ENCODE results near the gene CTBP1.

The CTBP1 gene

DNA sequence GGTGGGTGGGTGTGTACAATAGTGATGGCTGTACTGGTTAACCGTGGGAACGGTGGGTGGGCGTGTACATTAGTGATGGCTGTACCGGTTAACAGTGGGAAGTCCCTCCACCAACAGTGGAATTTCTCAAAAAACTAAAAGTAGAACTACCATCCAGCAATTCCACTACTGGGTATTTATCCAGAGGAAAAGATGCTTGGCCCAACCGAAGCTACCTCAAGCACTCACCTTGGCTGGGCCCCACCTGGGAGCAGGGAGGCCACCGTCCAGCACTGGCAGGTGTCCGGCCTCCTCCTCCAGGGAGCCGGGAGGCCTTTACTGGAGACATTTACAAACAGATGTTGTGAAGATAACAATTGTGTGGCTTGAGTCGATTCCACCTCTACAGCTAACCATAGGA lies 34.8 kb upstream of the CTBP1 start:
- no peak for DNase-seq (ENCODE audit: low spot score)

DNA sequence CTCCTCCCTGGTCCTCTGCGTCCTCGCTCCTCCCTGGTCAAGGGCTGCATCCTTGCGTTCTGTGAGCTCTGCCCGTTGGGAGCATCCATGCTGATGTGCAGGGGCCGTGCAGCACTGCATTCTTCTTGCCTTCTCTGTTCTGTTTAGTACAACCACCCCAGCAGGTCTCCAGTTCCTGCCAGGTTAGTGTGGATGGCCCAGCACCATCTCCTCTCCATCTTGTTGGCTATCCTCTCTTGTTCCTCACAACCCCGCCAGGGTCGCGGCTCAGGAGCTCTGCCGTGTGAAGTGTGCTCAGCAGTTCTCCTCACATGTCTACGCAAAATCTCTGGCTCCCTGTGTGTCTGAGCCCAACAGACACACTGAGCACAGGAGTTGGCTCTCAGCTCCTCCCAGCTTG lies 30.3 kb upstream of the CTBP1 start:
- DNase-seq (ENCODE audit: low spot score), result no peak

DNA sequence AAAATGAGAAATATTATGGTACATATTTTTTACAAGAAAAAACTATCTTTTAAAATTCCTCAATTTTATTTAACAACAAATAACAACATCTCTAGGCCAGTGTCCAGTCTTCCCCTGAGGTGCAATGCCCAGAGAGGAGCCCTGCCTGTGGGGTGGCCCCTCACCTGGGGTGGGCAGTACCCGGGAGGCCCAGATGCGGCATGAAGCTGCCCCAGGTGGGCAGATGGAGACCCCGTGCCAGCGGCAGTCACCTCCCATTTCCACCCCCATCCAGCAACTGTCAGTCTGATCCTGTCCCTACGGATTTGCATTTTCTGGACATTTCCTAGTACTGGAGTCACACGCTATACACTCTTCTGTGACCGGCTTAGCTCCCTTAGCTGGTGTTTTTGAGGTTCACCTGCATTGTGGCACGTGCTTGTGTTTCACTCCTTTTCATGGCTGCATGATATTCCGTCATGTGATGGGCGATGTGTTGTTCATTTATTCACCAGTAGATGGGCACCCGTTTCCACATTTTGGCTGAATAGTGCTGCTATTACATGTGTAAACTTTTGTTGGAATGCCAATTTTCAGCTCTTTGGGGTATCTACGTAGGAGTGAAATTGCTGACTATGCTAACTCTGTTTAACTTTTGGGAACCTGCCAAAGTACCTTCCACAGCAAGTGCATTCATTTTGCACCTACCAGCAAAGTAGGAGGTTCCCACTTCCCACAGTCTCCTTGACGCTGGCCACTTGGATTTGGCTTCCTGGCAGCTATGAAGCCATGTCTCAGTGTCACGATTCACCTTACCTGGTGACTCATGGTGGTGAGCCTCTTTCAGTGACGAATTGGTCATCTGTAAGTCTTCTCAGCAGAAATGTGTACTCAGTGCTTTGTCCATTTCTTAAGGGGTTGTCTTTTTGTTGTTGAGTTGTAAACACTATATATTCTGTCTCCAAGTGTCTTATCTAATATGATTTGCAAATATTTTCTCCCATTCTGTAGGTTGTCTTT lies 29.0 kb upstream of the CTBP1 start:
- no peak for DNase-seq (ENCODE audit: low spot score)

DNA sequence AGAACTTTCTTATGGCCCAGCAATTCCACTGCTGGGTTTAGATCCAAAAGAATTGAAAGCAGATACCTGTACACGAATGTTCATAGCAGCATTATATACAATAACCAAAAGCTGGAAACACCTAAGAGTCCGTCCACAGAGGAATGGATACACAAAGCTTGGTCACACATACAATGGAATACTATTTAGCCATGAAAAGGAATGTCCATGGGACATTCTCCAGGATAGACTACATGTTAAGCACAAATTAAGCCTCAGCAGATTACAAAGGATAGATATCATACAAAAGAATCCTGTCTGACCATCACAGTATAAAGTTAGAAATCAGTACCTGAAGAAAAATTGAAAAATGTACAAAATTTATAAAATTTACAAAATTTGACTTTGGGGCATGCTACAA lies 28.1 kb upstream of the CTBP1 start:
- no peak for DNase-seq (ENCODE audit: low spot score)

DNA sequence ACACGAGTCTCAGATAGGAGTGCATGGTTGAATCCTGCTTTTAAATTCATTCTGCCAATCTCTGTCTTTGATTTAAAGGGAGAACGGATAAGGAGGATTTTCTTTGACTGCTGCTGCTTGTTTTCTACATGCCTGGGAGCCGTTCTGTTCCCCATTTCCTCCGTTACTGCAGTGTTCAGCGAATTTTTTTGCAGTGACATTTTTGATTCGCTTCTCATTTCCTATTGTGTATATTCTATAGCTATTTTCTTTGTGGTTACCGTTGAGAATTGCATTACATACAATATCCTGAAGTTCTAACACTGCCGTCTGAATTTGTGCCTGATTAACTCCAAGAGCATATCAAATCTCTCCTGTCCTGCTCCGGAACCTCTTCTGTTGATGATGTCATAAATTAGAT lies 25.9 kb upstream of the CTBP1 start:
- no peak for DNase-seq (ENCODE audit: low spot score)

DNA sequence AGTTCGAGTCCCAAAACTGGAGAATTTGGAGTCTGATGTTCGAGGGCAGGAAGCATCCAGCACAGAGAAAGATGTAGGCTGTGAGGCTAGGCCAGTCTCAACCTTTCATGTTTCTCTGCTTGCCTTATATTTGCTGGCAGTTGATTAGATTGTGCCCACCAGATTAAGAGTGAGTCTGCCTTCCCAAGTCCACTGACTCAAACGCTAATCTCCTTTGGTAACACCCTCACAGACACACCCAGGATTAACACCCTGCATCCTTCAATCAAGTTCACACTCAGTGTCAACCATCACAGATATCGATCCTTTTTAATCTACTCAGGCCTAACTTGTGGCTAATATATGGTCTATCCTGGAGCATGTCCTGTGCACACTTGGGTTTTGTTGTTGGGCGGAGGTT lies 22.8 kb upstream of the CTBP1 start:
- no peak for DNase-seq (ENCODE audit: low spot score)

DNA sequence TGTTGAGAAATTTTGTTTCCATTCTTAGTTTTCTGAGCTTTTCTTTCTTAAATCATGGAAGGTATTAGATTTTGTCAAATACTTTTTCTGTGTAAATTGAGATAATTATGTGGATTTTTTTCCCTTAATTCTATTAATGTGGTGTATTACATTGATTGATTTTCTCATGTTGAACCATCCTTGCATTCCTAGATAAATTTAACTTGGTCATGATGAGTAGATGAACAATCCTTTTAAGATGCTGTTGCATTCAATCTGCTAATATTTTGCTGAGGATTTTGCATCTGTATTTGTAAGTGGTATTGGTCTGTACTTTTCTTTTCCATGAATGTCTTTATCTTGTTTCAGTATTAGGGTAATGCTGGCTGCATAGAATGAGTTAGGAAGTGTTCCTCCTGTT lies 20.3 kb upstream of the CTBP1 start:
- no peak for DNase-seq (ENCODE audit: low spot score)

DNA sequence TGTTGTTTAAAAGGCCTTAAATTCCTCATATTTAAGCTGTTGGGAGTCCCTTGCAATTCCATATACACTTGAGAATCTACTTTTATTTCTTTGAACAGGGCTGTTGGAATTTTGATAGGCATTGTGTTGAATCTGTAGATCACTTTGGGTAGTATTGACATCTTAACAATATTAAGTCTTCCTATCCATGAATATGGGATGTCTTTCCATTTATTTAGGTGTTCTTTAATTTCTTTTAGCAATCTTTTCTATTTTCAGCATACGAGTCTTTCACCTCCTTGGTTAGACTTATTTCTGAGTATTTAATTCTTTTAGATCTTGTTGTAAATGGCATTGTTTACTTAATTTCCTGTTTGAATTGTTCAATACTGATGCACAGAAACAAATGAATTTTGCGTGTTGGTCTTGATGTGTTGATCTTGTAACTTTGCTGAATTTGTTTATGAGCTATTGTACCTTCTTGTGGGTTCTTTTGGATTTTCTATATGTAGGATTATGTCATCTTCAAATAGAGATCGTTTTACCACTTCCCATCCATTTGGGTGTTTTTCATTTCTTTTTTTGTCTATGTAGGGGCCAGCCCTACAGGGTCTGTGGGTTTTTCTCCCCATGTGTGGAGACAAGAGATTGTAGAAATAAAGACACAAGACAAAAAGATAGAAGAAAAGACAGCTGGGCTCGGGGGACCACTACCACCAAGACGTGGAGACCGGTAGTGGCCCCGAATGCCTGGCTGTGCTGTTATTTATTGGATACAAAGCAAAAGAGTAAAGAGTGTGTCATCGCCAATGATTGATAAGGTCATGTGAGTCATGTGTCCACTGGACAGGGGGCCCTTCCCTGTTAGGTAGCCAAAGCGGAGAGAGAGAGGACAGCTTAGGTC lies 18.2 kb upstream of the CTBP1 start:
- DNase-seq (ENCODE audit: low spot score), result no peak

DNA sequence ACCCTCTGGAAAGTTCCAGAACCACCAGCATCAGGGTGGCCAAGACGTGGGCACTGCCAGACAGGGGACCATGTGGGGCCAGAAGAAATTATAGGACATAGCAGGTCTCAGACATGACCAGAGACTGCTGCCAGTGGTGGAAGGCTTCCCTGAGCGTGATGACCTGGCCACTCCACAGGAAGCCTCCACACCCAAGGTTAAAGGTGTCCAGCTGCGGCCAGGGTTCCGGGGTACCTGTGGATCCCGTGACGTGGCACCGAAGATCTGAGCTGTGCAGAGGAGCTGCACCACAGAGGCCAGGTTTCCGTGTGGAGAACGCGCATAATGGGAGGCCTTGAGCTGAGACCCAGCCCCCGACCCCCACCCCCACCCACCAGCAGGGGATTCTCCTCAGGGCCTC lies 16.4 kb upstream of the CTBP1 start:
- DNase-seq (ENCODE audit: low spot score), result no peak

DNA sequence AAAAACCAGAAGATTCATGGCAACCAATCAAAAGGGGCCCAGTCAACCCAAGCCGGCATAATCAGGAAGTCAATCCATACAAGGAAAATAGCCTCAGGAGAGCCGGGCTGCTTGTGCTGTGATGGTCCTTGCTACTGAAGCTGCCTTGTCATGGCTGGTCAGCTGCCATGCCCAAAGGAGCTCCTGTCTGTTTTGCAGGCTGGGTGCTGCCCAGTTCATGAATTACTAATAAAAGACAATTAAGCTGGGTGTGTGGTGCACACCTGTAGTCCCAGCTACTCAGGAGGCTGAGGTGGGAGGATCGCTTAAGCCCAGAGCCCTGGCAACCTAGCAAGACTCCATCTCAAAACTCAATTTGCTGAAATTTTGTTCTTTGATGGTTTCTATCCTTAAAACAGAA lies 16.0 kb upstream of the CTBP1 start:
- no peak for DNase-seq (ENCODE audit: low spot score)

DNA sequence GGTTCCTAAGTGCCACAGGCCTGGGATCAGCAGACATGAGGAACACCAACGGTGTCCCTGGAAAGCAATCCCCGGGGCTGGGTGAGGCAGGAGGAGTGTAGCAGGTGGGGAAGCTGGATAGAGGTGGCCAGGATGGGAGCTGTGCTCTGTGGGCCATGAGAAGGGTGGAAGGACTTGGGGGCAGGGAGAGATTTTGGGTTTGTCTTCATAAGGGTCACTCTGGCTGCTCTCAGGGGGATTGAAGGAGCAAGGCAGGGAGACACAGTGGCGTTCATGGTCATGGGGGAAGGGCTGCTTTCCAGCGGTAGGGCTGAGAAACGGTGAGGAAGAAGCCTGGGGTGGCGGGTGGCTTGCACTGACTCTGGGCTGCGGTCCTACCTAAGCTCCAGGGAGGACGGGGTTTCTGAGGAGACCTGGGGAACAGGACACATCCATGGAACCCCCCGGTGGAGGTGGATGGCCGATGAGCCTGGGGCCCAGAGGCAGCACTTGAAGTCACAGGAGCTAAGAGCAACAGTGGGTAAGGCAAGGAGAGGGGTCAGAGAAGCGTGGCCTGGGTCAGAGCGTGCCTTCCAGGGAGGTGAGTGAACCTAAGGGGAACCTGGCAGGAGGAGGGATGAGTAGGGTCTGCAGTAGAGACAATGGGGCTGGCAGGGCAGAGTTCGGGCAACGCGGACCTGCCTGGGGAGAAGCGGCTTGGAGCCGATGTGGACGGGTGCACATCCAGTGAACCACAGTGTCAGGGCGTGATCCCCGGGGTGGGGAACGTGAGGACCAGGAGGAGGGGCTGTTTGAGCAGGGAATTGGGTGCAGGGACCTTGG lies 12.4 kb upstream of the CTBP1 start:
- DNase-seq (ENCODE audit: low spot score), result no peak

DNA sequence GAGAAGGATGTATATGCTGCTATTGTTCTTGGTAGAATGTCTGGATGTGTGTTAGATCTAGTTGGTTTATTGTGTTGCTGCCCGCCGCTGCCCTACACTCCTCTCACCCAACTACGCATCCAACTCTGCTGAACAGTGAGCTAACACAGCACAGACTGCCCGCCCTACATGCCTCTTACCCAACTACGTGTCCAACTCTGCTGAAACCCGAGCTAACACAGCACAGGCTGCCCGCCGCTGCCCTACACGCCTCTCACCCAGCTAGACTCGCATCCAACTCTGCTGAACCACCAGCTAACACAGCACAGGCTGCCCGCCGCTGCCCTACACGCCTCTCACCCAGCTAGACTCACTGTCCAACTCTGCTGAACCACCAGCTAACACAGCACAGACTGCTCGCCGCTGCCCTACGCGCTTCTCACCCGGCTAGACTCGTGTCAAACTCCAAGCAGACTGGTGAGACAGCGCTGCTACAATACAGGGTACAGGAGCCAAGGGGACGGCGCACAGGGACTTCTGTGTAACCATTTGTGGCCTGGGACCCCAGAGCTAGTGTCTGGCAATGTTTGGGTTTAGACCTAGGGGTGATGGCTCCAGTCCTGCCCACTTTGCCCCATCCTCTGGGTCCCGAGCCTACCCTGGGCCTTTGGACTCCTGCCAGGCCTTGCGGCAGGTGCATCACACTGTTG lies 11.6 kb upstream of the CTBP1 start:
- DNase-seq (ENCODE audit: low spot score), result no peak

DNA sequence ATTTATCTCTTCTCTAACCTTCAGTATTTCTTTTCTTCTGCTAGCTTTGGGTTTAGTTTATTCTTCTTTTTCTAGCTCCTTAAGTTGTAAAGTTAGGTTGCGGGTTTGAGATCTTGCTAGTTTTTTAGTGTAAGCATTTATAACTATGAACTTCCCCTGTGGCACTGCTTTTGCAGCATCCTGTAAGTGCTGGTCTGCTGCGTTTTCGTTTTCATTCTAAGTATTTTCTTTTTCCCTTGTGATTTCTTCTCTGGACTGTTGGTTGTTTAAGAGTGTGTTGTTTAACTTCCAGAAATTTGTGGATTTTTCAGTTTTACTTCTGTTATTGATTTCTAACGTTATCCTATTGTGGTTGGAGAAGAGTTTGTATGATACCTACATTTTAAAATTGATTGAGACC lies 11.0 kb upstream of the CTBP1 start:
- DNase-seq (ENCODE audit: low spot score), result no peak

DNA sequence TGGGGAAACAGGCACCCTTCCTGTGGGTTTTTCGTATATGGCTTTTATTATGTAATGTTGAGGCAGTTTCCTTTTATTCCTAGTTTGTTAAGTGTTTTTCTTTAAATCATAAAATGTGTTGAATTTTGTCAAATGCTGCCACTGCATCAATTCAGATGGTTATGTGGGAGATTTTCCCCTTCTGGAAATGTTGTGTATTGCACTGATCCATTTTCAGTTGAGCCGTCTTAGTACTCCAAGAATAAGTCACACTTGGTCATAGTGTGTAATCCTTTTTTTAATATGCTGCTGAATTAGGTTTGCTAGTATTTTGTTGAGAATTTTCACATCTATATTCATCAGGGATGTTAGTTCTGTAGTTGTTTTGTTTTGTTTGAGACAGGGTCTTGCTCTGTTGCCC lies 9.5 kb upstream of the CTBP1 start:
- DNase-seq (ENCODE audit: low spot score), result no peak

DNA sequence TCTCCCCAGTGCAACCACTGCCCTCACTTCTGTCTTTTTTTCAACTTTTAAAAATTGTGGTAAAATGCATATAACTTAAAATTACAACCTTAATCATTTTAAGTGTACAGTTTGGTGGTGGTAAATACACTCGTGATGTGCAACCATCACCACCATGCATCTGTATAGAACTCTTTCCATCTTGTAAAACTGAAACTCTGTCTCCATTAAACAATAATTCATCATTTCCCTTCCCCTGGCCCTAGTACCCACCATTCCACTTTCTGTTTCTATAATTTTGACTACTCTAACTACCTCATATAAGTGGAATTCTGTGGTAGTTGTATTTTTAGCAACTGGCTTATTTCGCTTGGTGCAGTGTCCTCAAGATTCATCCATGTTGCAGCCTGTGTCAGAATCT lies 6.8 kb upstream of the CTBP1 start:
- no peak for DNase-seq (ENCODE audit: low spot score)

DNA sequence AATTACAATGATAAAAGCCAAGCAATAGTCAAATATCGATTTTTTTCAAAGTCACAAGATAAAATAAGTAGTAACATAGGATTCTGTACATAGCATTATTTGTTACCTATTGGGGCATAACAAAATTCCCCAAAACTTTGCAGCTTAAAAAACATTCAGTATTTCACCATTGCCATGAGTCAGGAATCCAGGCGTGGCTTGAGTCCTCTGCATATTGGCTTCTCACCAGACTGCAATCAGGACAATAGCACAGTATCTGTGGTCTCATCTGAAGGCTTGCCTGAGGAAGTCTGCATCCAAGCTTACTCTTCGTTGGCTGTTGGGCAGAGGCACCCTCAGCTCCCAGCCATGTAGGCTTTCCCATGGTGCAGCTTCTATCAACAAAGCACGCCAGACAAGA lies 6.2 kb upstream of the CTBP1 start:
- DNase-seq (ENCODE audit: low spot score), result no peak

DNA sequence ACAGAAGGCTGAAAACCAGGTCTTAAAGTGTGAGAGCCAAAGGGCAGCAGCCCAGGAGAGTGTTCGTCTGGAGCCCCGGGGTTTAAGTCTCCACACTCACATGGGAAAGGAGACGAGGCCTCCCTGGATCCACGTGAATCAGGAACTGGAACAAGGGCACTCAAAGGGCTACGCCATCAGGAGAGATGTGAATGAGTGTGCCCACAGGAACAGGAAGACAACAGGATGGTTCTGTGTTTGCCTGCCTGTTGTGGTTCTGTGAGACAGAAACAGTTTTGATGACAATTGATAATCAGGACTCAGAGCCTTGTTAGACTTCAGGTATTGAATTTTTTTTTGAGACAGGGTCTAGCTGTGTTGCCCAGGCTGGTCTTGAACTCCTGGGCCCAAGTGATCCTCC lies 4.9 kb upstream of the CTBP1 start:
- DNase-seq (ENCODE audit: low spot score), result no peak

DNA sequence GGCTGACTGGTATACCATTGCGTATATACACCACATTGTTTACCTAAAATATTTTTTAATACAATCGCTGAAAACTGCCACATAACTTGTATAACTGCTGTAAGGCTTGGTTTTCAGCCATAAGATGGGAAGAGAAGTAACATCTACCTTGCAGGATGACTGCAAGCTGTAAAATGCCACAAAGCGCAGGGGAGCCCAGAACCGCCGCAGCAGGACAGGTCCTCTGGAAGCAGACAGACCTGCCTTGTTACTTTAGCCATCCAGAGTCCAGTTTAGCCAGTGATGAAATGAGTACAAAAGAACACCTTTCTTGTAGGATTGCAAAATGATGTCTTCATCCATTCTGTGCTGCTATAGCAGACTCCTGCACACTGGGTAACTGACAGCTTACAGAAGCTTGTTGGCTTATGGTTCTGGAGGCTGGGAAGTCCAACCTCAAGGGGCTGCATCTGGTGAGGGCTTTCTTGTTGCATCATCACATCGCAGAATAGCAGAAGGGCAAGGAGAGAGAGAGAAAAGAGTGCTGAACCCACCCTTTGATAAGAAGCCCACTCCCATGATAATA lies 4.1 kb upstream of the CTBP1 start:
- no peak for DNase-seq (ENCODE audit: low spot score)

DNA sequence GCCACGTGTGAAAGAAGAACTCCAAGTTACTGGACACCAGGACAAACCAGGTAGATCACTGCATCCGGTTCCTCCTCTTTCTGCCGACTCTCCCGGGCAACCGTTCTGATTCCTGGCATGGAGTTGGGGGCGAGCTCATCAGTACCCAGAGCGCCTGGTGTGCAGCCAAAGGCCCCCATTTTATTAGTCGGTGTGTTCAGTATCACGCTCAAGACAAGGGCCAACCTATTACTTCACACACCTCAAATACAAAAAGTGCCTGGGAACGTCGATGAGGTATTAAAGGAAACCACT lies 2.8 kb upstream of the CTBP1 start:
- no peak for DNase-seq (ENCODE audit: low spot score)

DNA sequence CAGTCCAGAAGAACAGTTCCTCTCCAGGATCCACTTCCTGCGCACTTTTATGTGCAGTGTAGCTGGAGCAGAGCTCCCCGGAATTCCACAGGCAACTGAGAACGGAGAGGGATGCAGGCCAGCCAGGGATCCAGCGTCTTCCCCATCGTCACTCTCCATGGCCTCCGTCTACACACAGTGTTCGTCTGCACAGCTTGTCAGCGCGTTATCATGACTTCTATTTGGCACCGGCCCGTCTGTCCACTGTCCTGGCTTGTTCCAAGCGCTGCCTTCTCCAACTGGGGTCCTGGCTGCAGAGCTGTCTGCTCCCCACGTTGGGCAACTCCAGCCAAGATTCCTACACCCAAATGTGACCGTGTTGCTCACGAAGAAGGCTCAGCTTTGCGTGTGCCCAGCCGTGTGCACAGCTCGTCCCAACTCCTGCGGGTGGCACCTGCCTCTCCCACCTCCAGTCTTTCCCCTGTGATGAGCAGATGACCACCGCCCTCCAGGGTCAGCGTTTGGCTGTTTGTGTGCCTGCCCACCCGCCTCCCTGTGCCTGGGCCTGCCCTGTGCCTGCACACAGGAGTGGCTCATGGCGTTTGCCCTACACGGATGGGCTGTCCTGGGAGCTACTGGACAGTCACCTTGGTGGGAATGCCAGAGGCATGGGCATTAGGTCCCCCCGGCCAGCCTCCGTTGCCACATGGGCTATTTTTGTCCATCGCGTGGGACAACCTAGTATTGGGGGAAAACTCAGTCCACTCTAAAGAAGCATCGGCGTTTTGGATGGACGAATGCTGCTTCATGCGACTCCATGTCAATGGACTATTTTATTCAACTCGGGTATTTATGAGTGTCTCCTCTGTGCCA lies 2.2 kb upstream of the CTBP1 start:
- DNase-seq (ENCODE audit: low spot score), result no peak

DNA sequence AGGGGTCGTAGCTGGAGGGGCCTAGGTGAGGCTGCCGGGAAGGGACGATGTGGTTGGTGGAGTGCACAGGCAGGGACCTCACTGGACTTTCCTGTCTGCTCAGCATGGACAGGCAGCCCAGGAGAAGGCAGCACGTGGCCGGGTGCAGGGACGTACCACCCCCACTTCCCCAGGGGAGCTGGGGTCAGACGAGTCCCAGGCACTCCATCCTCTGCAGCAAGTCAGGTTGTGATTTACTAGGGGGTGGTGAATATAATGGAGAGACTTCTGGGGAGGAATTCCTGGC lies 1.5 kb upstream of the CTBP1 start:
- no peak for DNase-seq (ENCODE audit: low spot score)
